ENCODE data around the gene CYB5D1.

GRCh38 chr17:7811251-7811650 is 46.6 kb upstream of the CYB5D1 start:
- TF ChIP-seq CTCF (IDR thresholded peaks at IDR 0.05) = no peak
- no peak for TF ChIP-seq POLR2A (IDR thresholded peaks at IDR 0.05)
